A673 (cell line): ENCODE data around the gene GNLY.

Experiments
- CTCF ChIP-seq: fragments of 300-800, 200-600 bp; sonication (generic); conservative IDR thresholded peaks from 2 replicates; pipeline ENCODE4 v1.5.1; 2017; ENCODE audit warnings: low read depth, mild to moderate bottlenecking, antibody characterized with exemption, low read length, moderate library complexity, mixed read lengths
- EZH2 ChIP-seq: fragments of 200-600 bp; sonication (generic); IDR thresholded peaks from 2 replicates; pipeline ENCODE4 v1.6.1; 2017; ENCODE audit warnings: borderline replicate concordance, low read depth, mild to moderate bottlenecking, mixed read lengths, antibody characterized with exemption, low read length; ENCODE audit not compliant: poor library complexity, severe bottlenecking

DNA sequence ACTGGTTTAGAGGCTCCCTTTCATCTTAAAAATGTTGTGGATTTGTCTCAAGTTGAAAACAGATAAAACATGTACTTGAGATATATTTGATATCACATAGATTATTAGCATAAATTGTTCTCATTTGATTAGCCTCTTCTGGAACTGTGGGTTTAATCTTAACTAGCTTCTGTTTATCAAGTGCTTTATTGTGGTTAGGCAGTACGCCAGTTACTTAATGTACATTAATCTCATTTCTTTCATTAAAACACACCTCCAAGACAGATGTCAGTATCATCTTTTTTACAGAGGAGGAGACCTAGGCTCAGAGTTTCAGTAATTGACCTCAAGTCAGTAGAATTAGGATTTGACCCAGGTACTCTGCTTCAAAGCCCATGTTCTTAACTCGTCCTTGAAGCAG is 48.0 kb upstream of the GNLY start:
- TF ChIP-seq CTCF = no peak
- TF ChIP-seq EZH2 = no peak
